SK-N-SH (cell line): ENCODE data around the gene HNRNPUL1. TPM values are rescaled to one million over a fixed set of nuclear protein-coding genes. Genes with fewer than 3 reads are reported as not detected.

Experiments used
- CTCF ChIA-PET: fragments of 300-600, 350-600 bp; formaldehyde crosslinking; extraction: SDS; loops from one replicate; lab custom pipeline; 2021; lab: Yijun Ruan, JAX
- POLR2A ChIA-PET: fragments of 350-600 bp; sonication (Branson Sonifier 250); formaldehyde crosslinking; extraction: SDS; loops from one replicate; lab custom pipeline; 2020; ENCODE audit warnings: antibody characterized with exemption, inconsistent platforms; lab: Yijun Ruan, JAX
- DNase-seq: peaks from one replicate; pipeline ENCODE4 v3.0.0; 2012
- H2AFZ ChIP-seq: fragments of 200-600 bp; sonication (generic); 2 replicates; pipeline ENCODE4 v1.8.1; 2016; ENCODE audit warnings: antibody characterized with exemption, mild to moderate bottlenecking, low read depth
- H3F3A ChIP-seq: fragments of 200-600 bp; sonication (generic); replicated peaks from 2 replicates; pipeline ENCODE3; 2016; ENCODE audit warnings: antibody characterized with exemption, mild to moderate bottlenecking; ENCODE audit not compliant: insufficient read depth
- H3K27ac ChIP-seq, 2 experiments: fragments of 200-500 bp in 1 of 2; fragments of 200-600 bp in 1 of 2; sonication (Bioruptor generic) in 1 of 2; sonication (generic), shearing (Covaris generic) in 1 of 2; 2 replicates each; pipeline versions ENCODE4 v1.5.1 to v1.6.1; 2014 to 2016; ENCODE audit warnings: low read depth in 2 of 2, inconsistent platforms in 1 of 2, low read length in 1 of 2, mild to moderate bottlenecking in 1 of 2, mixed read lengths in 1 of 2
- H3K27me3 ChIP-seq: fragments of 200-600 bp; sonication (generic), shearing (Covaris generic); 2 replicates; pipeline ENCODE4 v1.6.1; 2016; ENCODE audit warnings: mixed run types; ENCODE audit not compliant: insufficient read depth
- H3K36me3 ChIP-seq, 2 experiments: fragments of 200-500 bp in 1 of 2; fragments of 200-600 bp in 1 of 2; sonication (Bioruptor generic) in 1 of 2; sonication (generic) in 1 of 2; replicated peaks in 1 of 2; 2 replicates each; pipeline versions ENCODE3 to v1.5.1; 2014 to 2016; ENCODE audit warnings: low read length in 1 of 2, mild to moderate bottlenecking in 1 of 2; ENCODE audit not compliant: insufficient read depth in 2 of 2, control insufficient read depth in 1 of 2
- H3K4me1 ChIP-seq, 2 experiments: fragments of 200-500 bp in 1 of 2; fragments of 200-600 bp in 1 of 2; sonication (Bioruptor generic) in 1 of 2; sonication (generic), shearing (Covaris generic) in 1 of 2; 2 replicates each; pipeline versions ENCODE4 v1.5.1 to v1.6.1; 2014 to 2016; ENCODE audit warnings: low read depth in 1 of 2, low read length in 1 of 2, mixed run types in 1 of 2; ENCODE audit not compliant: insufficient read depth in 2 of 2, control insufficient read depth in 1 of 2
- H3K4me2 ChIP-seq: fragments of 200-600 bp; sonication (generic), shearing (Covaris generic); 2 replicates; pipeline ENCODE4 v1.6.1; 2017; ENCODE audit warnings: mixed run types
- H3K4me3 ChIP-seq, 2 experiments: fragments of 200-500 bp in 1 of 2; fragments of 200-600 bp in 1 of 2; sonication (Bioruptor generic) in 1 of 2; sonication (generic), shearing (Covaris generic) in 1 of 2; 2 replicates each; pipeline versions ENCODE4 v1.5.1 to v1.8.1; 2014 to 2016; ENCODE audit warnings: low read depth in 2 of 2, inconsistent platforms in 1 of 2, low read length in 1 of 2, mild to moderate bottlenecking in 1 of 2, mixed read lengths in 1 of 2, moderate library complexity in 1 of 2
- H3K79me2 ChIP-seq: fragments of 200-600 bp; sonication (generic); 2 replicates; pipeline ENCODE4 v1.8.1; 2017; ENCODE audit warnings: mild to moderate bottlenecking; ENCODE audit not compliant: insufficient read depth
- H3K9ac ChIP-seq: fragments of 200-600 bp; sonication (generic); 2 replicates; pipeline ENCODE4 v1.6.1; 2017; ENCODE audit warnings: mixed run types
- H3K9me2 ChIP-seq: fragments of 200-600 bp; sonication (generic); 2 replicates; pipeline ENCODE4 v1.6.1; 2017; ENCODE audit warnings: mixed run types
- H3K9me3 ChIP-seq: fragments of 200-600 bp; sonication (generic); 2 replicates; pipeline ENCODE4 v1.6.1; 2017; ENCODE audit warnings: mixed run types, mild to moderate bottlenecking, moderate library complexity
- H4K20me1 ChIP-seq: fragments of 200-600 bp; sonication (generic); 2 replicates; pipeline ENCODE4 v1.6.1; 2017; ENCODE audit warnings: mild to moderate bottlenecking, mixed run types; ENCODE audit not compliant: insufficient read depth
- FOSL2 ChIP-seq: IDR thresholded peaks from 2 replicates; pipeline ENCODE4 v1.4.0; 2012; ENCODE audit warnings: low read depth, mild to moderate bottlenecking, moderate library complexity, borderline replicate concordance
- GABPA ChIP-seq: IDR thresholded peaks from 2 replicates; pipeline ENCODE4 v1.4.0; 2012; ENCODE audit warnings: low read depth, mild to moderate bottlenecking
- IRF3 ChIP-seq: fragments of 150-350 bp; IDR thresholded peaks from 2 replicates; pipeline ENCODE4 v1.6.1; 2016; ENCODE audit warnings: mild to moderate bottlenecking, low read depth, low read length
- JUND ChIP-seq: IDR thresholded peaks from 2 replicates; pipeline ENCODE4 v1.4.0; 2012
- MEF2A ChIP-seq: IDR thresholded peaks from 2 replicates; pipeline ENCODE4 v1.4.0; 2012; ENCODE audit warnings: low read depth, borderline replicate concordance
- NFIC ChIP-seq: IDR thresholded peaks from 2 replicates; pipeline ENCODE4 v1.4.0; 2012; ENCODE audit warnings: borderline replicate concordance
- NRF1 ChIP-seq: IDR thresholded peaks from 2 replicates; pipeline ENCODE4 v1.6.1; 2012; ENCODE audit warnings: low read depth, mild to moderate bottlenecking, low read length
- RFX5 ChIP-seq: IDR thresholded peaks from 2 replicates; pipeline ENCODE4 v1.6.1; 2012; ENCODE audit warnings: mild to moderate bottlenecking, improper control_type of control experiment, low read length
- SIN3A ChIP-seq: IDR thresholded peaks from 2 replicates; pipeline ENCODE4 v1.6.1; 2012; ENCODE audit warnings: low read depth, mild to moderate bottlenecking, low read length, moderate library complexity, borderline replicate concordance
- TCF12 ChIP-seq: IDR thresholded peaks from 2 replicates; pipeline ENCODE4 v1.4.0; 2012
- TEAD4 ChIP-seq: IDR thresholded peaks from 2 replicates; pipeline ENCODE4 v1.4.0; 2012; ENCODE audit warnings: mild to moderate bottlenecking, borderline replicate concordance; ENCODE audit not compliant: insufficient read depth
- YY1 ChIP-seq: IDR thresholded peaks from 2 replicates; pipeline ENCODE4 v1.4.0; 2012; ENCODE audit warnings: low read depth, mild to moderate bottlenecking
- ZBTB33 ChIP-seq: IDR thresholded peaks from 2 replicates; pipeline ENCODE4 v1.4.0; 2012; ENCODE audit warnings: low read depth, borderline replicate concordance
- WGBS: methylation state at CpG from one replicate; pipeline ENCODE4 v1.1.6; 2017; ENCODE audit warnings: low lambda C conversion rate; 5-methylcytosine and 5-hydroxymethylcytosine counted together
- polyA plus RNA-seq, 3 experiments: library from polyadenylated mRNA; depleted of rRNA; stranded (reverse); fragments of >200 nt; gene quantifications; 2 replicates each; pipeline ENCODE4 v1.2.3, GENCODE V29; 2012
- TF ChIP-seq, protein P1 (sequence below): IDR thresholded peaks from 2 replicates; pipeline ENCODE4 v1.6.1; 2012; ENCODE audit warnings: mild to moderate bottlenecking, low read depth, low read length, moderate library complexity

The HNRNPUL1 gene
- polyA plus RNA-seq, 1 of the 3 experiments (the other 2 are of a cell fraction) = 41.5 TPM

DNA sequence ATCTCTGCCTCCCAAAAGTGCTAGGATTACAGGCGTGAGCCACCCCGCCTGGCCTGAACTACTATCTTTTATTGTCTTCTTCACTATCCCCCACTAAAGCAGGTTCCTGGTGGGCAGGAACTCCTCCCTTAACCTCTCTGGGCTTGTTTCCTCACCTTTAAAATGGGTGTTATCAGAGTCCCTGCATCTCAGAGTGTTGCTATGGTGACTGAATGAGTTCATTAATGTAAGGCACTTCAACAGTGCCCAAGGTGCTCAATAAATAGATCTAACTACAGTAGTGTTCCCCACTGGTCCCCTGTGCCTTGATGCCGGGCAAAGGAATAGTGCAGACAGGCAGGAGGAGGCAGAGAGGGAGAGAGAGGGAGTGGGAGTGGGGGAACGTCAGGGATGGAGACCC, 66.3 kb downstream of the HNRNPUL1 start:
- Histone ChIP-seq H3K27ac (peak overlapping the region in 1 of 2 experiments; percentile 33; a peak in 2 of 4 replicates), H2AFZ (no peak overlapping the region), H3K9ac (no peak overlapping the region), H3F3A (peaks cover 62% of the 10 kb centered on the region), H3K4me1 (peaks cover 10 to 25% of the 10 kb centered on the region in 2 experiments; a peak in 3 of 4 replicates), H3K79me2 (peaks cover 77% of the 10 kb centered on the region), H3K27me3 (no peaks in the 10 kb centered on the region), H3K4me2 (no peak overlapping the region), H3K4me3 (no peak overlapping the region), H3K36me3 (peaks cover 6 to 46% of the 10 kb centered on the region in 2 experiments), H3K9me2 (no peaks in the 10 kb centered on the region), H3K9me3 (no peaks in the 10 kb centered on the region), H4K20me1 (peaks cover 23% of the 10 kb centered on the region)
- TF ChIP-seq IRF3 (no peak), YY1 (no peak), SIN3A (no peak), NFIC (no peak), MEF2A (no peak), NRF1 (no peak), JUND (no peak), TCF12 (no peak), GABPA (no peak), ZBTB33 (no peak), TEAD4 (no peak), FOSL2 (no peak), RFX5 (no peak)
- TF ChIP-seq, protein P1, sequence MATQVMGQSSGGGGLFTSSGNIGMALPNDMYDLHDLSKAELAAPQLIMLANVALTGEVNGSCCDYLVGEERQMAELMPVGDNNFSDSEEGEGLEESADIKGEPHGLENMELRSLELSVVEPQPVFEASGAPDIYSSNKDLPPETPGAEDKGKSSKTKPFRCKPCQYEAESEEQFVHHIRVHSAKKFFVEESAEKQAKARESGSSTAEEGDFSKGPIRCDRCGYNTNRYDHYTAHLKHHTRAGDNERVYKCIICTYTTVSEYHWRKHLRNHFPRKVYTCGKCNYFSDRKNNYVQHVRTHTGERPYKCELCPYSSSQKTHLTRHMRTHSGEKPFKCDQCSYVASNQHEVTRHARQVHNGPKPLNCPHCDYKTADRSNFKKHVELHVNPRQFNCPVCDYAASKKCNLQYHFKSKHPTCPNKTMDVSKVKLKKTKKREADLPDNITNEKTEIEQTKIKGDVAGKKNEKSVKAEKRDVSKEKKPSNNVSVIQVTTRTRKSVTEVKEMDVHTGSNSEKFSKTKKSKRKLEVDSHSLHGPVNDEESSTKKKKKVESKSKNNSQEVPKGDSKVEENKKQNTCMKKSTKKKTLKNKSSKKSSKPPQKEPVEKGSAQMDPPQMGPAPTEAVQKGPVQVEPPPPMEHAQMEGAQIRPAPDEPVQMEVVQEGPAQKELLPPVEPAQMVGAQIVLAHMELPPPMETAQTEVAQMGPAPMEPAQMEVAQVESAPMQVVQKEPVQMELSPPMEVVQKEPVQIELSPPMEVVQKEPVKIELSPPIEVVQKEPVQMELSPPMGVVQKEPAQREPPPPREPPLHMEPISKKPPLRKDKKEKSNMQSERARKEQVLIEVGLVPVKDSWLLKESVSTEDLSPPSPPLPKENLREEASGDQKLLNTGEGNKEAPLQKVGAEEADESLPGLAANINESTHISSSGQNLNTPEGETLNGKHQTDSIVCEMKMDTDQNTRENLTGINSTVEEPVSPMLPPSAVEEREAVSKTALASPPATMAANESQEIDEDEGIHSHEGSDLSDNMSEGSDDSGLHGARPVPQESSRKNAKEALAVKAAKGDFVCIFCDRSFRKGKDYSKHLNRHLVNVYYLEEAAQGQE = no peak
- no peak for DNase-seq
- ChIA-PET POLR2A (no interaction called here), CTCF (no interaction called here)
- WGBS = 82% methylated on average over 4 of the region's 4 CpGs
